NCI-H128 (cell line): ENCODE data around the gene PDGFC.

Experiments used
- DNase-seq: peaks from one replicate; lab custom pipeline; 2025; ENCODE audit not compliant: unreplicated experiment; lab: John Stamatoyannopoulos, UW

Gene PDGFC

DNA sequence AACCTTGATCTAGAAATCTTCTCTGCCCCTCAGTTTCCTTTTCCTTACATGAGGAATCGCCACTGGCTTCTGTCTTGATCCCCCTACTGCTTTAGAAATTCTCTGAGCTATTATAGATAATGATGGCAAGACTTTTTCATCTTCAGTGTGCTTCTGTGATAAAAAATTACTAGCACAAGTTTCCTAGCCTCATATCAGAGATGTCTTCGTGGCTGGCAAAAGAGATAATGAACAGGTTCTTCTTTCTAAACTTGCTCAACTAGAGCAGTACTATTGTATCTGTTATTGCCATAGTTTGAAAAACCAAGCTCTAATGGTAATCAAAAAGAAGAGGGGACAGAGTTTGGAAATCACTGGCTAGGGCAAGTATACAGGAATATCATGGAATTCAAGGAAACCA is 4.1 kb upstream of the PDGFC start:
- no peak for DNase-seq

GRCh38 chr4:156974264-156974663 is 2.7 kb upstream of the PDGFC start:
- no peak for DNase-seq

- DNase-seq = no peak
These were observed 898 bp upstream of the PDGFC start for GRCh38 chr4:156972379-156973015.

DNA sequence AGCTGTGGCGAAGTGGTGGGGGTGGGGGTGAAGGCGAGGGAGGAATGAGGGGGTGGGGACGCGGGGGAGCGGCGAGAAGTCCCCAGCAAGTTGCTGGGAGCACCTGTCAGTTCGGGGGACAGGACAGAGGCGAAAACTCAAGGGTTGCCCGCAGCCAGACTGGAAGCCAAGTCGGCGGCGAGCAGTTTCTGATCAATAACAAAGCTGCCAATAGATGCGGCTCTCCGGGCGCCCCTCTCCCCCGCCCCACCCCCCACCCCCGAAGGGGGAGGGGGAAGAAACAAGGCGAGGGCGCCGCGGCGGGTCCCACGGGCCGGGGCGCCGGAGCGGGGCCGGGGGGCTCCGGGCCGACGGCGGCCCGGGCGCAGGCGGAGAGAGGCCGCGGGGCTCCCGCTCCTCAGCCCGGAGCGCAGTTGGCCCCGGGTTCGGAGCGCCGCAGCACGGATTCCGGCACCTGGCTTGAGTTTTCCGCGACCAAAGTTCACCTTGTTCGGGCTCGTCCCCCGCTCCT is 379 bp downstream of the PDGFC start:
- no peak for DNase-seq

DNA sequence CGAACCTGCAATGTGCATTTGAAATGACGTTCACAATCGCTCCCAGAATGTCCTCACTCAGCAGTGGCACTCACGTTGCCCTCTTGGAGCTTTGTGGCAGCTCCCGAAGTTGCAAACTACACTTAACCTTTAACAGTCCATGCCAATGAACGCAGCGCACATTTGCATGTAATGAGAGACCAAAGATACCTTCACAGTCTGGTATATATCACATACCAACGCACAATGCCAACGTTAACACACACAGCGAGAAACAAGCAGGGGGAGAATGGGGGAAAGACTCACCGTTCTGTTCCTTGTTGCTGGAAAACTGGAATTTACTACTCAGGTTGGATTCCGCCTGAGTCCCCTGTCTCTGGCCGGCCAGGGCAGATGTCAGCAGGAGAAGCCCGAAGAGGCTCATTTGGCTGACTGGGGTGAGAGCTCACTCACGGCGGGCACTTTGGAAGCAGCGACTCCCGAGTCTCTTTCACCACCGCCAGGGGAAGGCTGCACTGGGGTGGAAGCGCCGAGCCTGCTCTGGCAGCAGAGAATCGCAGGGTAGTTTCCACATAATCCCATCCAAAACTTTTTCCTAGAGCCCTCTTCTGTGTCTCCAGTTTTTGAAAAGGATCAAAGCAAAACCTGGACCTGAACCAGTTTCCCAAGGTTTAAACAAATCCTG is 966 bp downstream of the PDGFC start:
- DNase-seq = no peak

- no peak for DNase-seq
These were observed 1.7 kb downstream of the PDGFC start for GRCh38 chr4:156969911-156970310.

DNA sequence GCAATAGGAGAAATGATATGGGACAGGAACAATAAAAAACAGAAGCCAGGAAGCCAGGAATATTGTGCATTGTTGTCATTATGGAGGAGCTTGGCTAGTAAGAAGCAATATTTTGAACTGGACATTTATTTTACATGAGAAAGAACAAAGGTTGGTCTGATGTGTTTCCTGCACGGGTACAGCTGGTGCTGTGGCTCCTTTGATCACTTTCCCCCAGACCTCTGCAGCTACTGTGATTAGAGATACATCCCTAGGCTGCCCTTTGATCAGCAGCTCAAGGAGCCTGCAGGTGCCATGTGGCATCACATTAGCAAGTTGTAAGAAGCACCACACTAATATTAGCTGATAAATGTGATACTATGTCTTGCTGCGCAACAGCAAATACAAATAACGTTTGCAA is 2.5 kb downstream of the PDGFC start:
- no peak for DNase-seq

GRCh38 chr4:156968479-156968984 is 3.1 kb downstream of the PDGFC start:
- DNase-seq = no peak

GRCh38 chr4:156966836-156967235 is 4.8 kb downstream of the PDGFC start:
- DNase-seq = no peak

DNA sequence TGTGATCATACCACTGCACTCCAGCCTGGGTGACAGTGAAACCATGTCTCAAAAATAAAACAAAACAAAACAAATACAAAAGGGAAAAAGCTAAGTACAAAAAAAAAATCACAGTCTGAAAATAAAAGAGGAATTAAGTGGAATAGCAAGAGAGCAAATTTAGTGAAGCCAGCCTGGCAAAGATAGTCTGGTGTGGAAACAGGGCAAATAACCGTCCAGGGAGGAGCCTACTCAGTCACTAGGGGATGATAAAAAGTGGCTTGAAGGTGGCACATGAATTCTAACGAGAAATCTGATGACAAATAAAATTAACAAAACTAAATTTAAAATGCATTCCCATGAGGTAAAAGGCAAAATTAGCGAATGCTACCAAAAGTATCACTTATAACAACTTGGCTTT is 8.2 kb downstream of the PDGFC start:
- DNase-seq = no peak

- no peak for DNase-seq
These were observed 9.0 kb downstream of the PDGFC start for GRCh38 chr4:156962528-156962974.

GRCh38 chr4:156962058-156962358 is 9.6 kb downstream of the PDGFC start:
- no peak for DNase-seq

DNA sequence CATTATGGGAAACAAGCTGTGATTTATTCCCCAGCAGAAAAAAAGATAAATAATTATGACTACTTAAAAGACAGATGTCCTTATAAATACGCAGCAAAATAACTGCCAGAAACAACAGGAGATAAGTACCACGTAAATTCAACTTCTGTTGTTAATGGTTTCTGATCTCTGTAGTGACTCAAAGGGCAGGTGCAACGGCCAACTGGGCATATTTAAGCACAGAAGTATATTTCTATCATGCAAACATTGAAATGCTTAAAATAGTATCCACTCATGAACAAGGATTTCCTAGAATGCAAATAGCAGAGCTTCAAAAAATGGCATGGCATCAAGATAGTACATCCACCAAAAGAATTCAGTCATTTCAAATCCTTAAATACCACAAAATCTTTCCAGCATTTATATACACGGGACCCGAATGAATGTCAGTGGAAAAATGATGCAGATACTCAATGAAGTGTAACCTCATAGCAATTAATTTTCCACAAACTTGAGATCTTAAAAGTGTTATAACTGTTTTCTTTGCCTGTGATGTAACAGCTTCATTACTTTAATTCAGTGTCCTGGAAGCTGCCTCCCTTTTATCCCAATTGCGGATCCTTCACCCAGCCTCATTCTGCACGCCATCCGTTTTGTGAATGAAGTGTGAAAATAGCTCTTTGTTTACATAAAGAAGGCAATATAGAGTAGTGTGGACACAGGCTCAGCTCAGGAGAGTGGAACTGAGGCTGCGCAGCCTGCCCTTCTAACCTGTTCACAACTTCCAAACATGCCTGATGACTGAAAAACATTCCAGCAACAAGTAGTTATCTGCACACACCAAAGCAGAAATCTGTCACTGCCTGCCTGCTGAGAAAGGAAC is 10.2 kb downstream of the PDGFC start:
- no peak for DNase-seq

DNA sequence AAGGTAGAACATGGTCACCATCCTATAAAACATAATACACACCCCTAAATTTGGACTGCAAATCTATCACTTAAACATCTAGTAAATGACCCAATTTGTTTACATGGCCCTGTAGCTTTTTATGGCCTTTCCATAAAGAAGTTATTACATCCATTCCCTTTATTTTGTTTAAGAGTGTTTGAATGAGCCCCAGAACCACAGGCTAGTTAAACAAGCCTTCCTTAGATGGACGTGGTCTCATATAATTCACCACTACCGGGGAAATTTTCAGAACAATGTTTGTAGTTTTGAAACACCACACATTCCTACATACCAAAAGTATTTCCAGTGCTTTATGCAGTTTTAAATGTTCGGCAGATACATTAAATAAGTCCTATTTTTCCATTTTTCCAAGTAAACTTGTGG is 12.3 kb downstream of the PDGFC start:
- no peak for DNase-seq

- no peak for DNase-seq
These were observed 13.1 kb downstream of the PDGFC start for GRCh38 chr4:156958276-156959074.

DNA sequence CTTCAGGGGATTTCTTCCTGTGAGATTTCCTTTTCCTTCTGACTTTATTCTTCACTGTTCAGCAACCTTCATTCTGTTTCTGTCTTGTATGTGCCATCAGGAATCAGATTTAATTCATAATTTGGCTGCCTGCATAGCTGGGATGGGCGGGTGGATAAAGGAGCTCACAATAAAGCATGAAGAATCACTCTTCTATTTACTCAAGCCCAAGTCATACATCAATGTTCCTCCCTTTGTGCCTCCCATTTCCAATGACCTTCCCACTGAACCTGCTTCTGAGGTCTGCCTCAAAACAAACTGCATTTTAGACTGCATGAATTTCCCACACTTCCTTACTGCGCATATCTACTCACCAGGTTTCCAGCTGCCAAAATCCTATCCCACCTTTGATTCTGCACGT is 14.0 kb downstream of the PDGFC start:
- DNase-seq = no peak

GRCh38 chr4:156956826-156957368 is 14.7 kb downstream of the PDGFC start:
- DNase-seq = no peak

GRCh38 chr4:156956359-156956758 is 15.2 kb downstream of the PDGFC start:
- no peak for DNase-seq

- DNase-seq = no peak
These were observed 17.0 kb downstream of the PDGFC start for GRCh38 chr4:156954587-156954986.

DNA sequence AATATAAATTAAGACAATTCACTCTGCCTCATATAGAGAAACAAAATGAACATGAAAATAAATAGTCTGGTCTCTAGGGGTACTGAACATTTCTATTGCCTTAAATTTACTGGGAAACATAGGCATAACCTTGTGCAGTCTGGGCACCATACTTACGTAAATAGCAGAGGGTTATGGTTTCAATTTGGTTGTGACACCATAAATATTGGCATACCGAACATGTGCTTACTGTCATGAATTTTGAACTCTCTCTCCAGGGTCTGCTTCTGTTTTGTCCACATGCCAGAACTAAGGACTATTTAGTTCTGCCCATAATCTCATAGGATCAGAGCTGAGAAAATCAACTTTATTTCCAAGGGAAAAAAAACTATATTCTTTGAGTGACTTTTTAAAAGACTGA is 17.6 kb downstream of the PDGFC start:
- no peak for DNase-seq

GRCh38 chr4:156953001-156953400 is 18.6 kb downstream of the PDGFC start:
- DNase-seq = no peak
